Hepatocyte (in vitro differentiated cells): ENCODE results near the gene FHOD3.

Source experiments
- EZH2 ChIP-seq: fragments of 200-600 bp; sonication (generic); IDR thresholded peaks from 2 replicates; pipeline ENCODE4 v1.6.1; 2016; ENCODE audit warnings: antibody characterized with exemption, mild to moderate bottlenecking, borderline replicate concordance
- TF ChIP-seq, protein P1 (sequence below): fragments of 200-600 bp; sonication (generic); IDR thresholded peaks from 2 replicates; pipeline ENCODE4 v1.5.1; 2016; ENCODE audit warnings: antibody characterized with exemption, mild to moderate bottlenecking; ENCODE audit not compliant: poor library complexity

DNA sequence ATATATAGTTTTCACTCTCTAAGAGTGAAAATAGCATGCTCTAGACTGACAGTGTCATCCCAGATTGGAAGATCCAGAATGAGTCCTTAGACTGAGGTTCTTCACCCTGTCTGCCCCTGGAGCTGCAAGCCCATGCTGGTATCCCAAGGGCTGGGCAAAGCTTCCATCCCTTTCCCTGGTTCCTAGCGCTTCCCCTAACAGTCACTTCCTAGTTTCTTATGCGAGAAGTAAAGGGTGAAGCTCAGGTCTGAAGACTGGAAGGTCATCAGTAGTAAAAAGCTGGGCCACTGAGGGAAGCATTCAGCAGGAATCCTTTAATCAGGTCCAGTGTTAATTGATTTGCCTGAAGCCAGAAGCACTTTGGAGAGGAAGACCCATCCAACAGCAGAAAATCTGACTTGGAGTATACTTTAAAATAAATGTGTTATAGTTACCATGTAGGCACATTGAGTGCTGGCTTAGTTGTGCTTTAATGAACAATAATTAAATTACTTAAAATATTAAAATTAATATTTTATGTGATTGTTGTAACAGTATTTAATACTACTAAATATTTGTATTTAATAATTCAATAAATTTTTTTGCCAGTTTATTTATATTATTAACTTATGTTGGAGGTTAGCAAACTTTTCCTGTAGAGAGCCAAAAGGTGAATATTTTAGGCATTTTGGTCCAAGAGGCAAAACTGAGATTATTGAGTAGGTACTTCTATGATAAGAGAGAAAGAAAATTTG is 237.9 kb downstream of the FHOD3 start:
- TF ChIP-seq, protein P1, sequence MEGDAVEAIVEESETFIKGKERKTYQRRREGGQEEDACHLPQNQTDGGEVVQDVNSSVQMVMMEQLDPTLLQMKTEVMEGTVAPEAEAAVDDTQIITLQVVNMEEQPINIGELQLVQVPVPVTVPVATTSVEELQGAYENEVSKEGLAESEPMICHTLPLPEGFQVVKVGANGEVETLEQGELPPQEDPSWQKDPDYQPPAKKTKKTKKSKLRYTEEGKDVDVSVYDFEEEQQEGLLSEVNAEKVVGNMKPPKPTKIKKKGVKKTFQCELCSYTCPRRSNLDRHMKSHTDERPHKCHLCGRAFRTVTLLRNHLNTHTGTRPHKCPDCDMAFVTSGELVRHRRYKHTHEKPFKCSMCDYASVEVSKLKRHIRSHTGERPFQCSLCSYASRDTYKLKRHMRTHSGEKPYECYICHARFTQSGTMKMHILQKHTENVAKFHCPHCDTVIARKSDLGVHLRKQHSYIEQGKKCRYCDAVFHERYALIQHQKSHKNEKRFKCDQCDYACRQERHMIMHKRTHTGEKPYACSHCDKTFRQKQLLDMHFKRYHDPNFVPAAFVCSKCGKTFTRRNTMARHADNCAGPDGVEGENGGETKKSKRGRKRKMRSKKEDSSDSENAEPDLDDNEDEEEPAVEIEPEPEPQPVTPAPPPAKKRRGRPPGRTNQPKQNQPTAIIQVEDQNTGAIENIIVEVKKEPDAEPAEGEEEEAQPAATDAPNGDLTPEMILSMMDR: no peak
- no peak for TF ChIP-seq EZH2
